ENCODE results near the gene C1QTNF9B. TPM values are rescaled to one million over a fixed set of nuclear protein-coding genes. Genes with fewer than 3 reads are reported as not detected.

The C1QTNF9B gene
- polyA plus RNA-seq, 2 of the 4 experiments (the other 2 are of a cell fraction), result not detected

GRCh38 chr13:23905766-23906165 lies 8.5 kb upstream of the C1QTNF9B start:
- Histone ChIP-seq H3K4me2 (no peak overlapping the region), H3K9me3 (no peaks in the 10 kb centered on the region), H3K27ac (no peak overlapping the region), H3K4me1 (no peaks in the 10 kb centered on the region), H3K4me3 (no peak overlapping the region)
- no peak for FAIRE-seq
- POLR2A ChIA-PET, result no interaction called here
- TF ChIP-seq RAD21 (conservative IDR thresholded peaks at IDR 0.05 in 1 of 2, IDR thresholded peaks at IDR 0.05 in 1 of 2), result no peak
- no peak for TF ChIP-seq EHMT2 (IDR thresholded peaks at IDR 0.05; ENCODE audit: low read depth)
- no peak for TF ChIP-seq CEBPB (IDR thresholded peaks at IDR 0.05)
- no peak for TF ChIP-seq PHF8 (IDR thresholded peaks at IDR 0.05; ENCODE audit: borderline replicate concordance, low read depth)
- TF ChIP-seq CBX8 (IDR thresholded peaks at IDR 0.05), result no peak
- no peak for TF ChIP-seq HOXA7 (CRISPR knock-in tag; IDR thresholded peaks at IDR 0.05)
- TF ChIP-seq RARB (CRISPR knock-in tag; IDR thresholded peaks at IDR 0.05), result no peak
- no peak for TF ChIP-seq FOSL2 (IDR thresholded peaks at IDR 0.05)
- TF ChIP-seq FOSL2 (CRISPR knock-in tag; IDR thresholded peaks at IDR 0.05), result no peak
- no peak for TF ChIP-seq USF2 (IDR thresholded peaks at IDR 0.05)
- no peak for TF ChIP-seq MYC (IDR thresholded peaks at IDR 0.05; ENCODE audit: borderline replicate concordance, low read length)
- TF ChIP-seq NFE2L2 (conservative IDR thresholded peaks at IDR 0.05; ENCODE audit: low read length), result no peak
- no peak for TF ChIP-seq POLR2AphosphoS2 (conservative IDR thresholded peaks at IDR 0.05; ENCODE audit: low read length)
- no peak for TF ChIP-seq FOXS1 (CRISPR knock-in tag; IDR thresholded peaks at IDR 0.05)
- no peak for TF ChIP-seq RCOR1 (IDR thresholded peaks at IDR 0.05; ENCODE audit: low read depth, low read length)
- no peak for TF ChIP-seq TP53 (CRISPR knock-in tag; IDR thresholded peaks at IDR 0.05)
- 87% methylated on average over 2 of the region's 2 CpGs for WGBS (ENCODE audit: missing lambda C conversion rate)
- no peak for DNase-seq (ENCODE audit: low read depth in 1 of 2, low spot score in 1 of 2)
- no peak for ATAC-seq
- CTCF ChIA-PET, result no interaction called here

DNA sequence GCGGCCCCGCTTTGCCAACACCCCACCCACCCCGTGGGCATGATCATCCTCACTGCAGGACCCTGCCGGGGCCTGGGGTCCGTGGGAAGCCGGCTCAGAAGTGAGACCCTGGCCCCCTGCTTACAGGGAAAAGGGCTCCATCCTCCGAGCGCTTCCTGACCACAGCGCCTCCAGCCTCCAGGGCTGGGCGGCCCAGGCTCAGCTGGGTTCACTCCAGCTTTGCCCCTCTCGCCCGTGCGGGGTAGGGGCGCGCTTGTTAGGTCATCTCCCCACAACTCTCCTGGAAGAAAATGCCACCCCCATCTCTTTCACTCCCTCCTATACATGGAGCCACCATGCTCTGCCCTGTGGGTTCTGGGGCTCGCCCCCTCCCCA lies 6.6 kb upstream of the C1QTNF9B start:
- TF ChIP-seq HES2 (IDR thresholded peaks at IDR 0.05) (no peak), NPAS2 (CRISPR knock-in tag; IDR thresholded peaks at IDR 0.05; ENCODE audit: borderline replicate concordance) (no peak)
- H3K4me1 ChIP-seq, result no peaks in the 10 kb centered on the region
- H3K27ac ChIP-seq, result no peak overlapping the region
- POLR2A ChIA-PET, result no interaction called here
- DNase-seq (ENCODE audit: low read depth in 1 of 2, low spot score in 1 of 2) (no peak), FAIRE-seq (no peak), ATAC-seq (no peak)
- H3K4me3 ChIP-seq, result no peak overlapping the region
- 89% methylated on average over 11 of the region's 16 CpGs for WGBS (ENCODE audit: missing lambda C conversion rate)
- H3K9me3 ChIP-seq, result no peaks in the 10 kb centered on the region
- H3K4me2 ChIP-seq, result no peak overlapping the region
- CTCF ChIA-PET, result interaction anchor here (2.7 kb wide), 1 partner anchor 14 kb away, joined by 8 read pairs; the partner anchor contains the start of gene MIPEP

GRCh38 chr13:23902975-23903905 lies 5.9 kb upstream of the C1QTNF9B start:
- 77% methylated on average over 16 of the region's 67 CpGs for WGBS (ENCODE audit: missing lambda C conversion rate)
- H3K4me3 ChIP-seq, result no peak overlapping the region
- ChIA-PET POLR2A (no interaction called here), CTCF (interaction anchor here (2.7 kb wide), 1 partner anchor 13 kb away, joined by 8 read pairs; the partner anchor contains the start of gene MIPEP)
- no peak for FAIRE-seq
- no peaks in the 10 kb centered on the region for H3K9me3 ChIP-seq
- no peak for TF ChIP-seq POLR2A (IDR thresholded peaks at IDR 0.05; ENCODE audit: low read length)
- TF ChIP-seq FOXS1 (CRISPR knock-in tag; IDR thresholded peaks at IDR 0.05), result no peak
- no peak for TF ChIP-seq SREBF2 (IDR thresholded peaks at IDR 0.05)
- no peak for TF ChIP-seq FOSL2 (IDR thresholded peaks at IDR 0.05)
- TF ChIP-seq FOSL2 (CRISPR knock-in tag; IDR thresholded peaks at IDR 0.05), result no peak
- TF ChIP-seq MYC (IDR thresholded peaks at IDR 0.05; ENCODE audit: borderline replicate concordance, low read length), result no peak
- TF ChIP-seq EHF (CRISPR knock-in tag; IDR thresholded peaks at IDR 0.05), result no peak
- TF ChIP-seq CEBPB (IDR thresholded peaks at IDR 0.05), result no peak
- no peak overlapping the region for H3K4me2 ChIP-seq
- no peak overlapping the region for H3K27ac ChIP-seq
- DNase-seq (ENCODE audit: low read depth in 1 of 2, low spot score in 1 of 2), result no peak
- H3K4me1 ChIP-seq, result no peaks in the 10 kb centered on the region
- ATAC-seq, result no peak

Measured in A549 (cell line).